Measurements from ENCODE around the gene PHF12. TPM values are rescaled to one million over a fixed set of nuclear protein-coding genes. Genes with fewer than 3 reads are reported as not detected.

The PHF12 gene
- total and polyA plus RNA-seq, 2 donors (not counting 1 experiment from before 2014, with no cell fraction given) = 10.1 to 14.2 TPM

DNA sequence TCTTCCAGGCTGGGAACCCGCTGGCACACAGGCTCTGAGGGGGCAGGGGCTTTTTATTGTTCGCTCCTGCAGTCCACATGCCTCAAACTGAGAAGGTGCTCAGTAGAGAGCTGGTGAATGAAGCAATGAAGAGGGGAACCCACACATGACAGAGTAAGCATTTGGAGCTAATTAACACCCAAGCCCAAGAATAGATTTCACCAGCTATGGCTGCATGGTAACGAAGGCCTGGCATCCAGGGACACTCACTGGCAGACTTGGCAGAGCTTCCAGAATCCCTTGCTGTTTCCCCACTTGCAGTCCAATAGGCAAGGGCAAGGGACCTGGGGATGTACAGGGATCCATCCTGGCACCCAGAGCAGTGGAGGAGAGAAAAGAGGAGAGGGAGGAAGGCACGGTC lies 66.0 kb downstream of the PHF12 start:
- Histone ChIP-seq H3K27ac (ENCODE audit: insufficient read depth, low read length) (no peak overlapping the region), H3K9ac (ENCODE audit: insufficient read depth, low read length) (no peak overlapping the region), H4K20me1 (ENCODE audit: control insufficient read depth, extremely low read depth, insufficient read depth, low read length) (no peaks in the 10 kb centered on the region), H3K27me3 (ENCODE audit: control insufficient read depth, insufficient read depth, low read length) (no peaks in the 10 kb centered on the region), H3K4me1 (ENCODE audit: control insufficient read depth, extremely low read depth, insufficient read depth, low read length) (no peaks in the 10 kb centered on the region), H3K4me3 (replicated peaks in 1 of 4; ENCODE audit: control extremely low read depth in 1 of 4, insufficient read depth in 1 of 4, low read depth in 3 of 4, low read length in 4 of 4) (no peak overlapping the region), H3K4me2 (ENCODE audit: extremely low read depth, insufficient read depth, low read length) (no peak overlapping the region), H3K36me3 (ENCODE audit: control insufficient read depth, insufficient read depth, low read length) (peaks cover 27% of the 10 kb centered on the region), H3K79me2 (ENCODE audit: control insufficient read depth, insufficient read depth, low read length) (no peaks in the 10 kb centered on the region), H2AFZ (ENCODE audit: low read length) (no peak overlapping the region), H3K9me3 (ENCODE audit: control insufficient read depth, insufficient read depth, low read depth, low read length) (no peaks in the 10 kb centered on the region)
- no peak for TF ChIP-seq EZH2 (IDR thresholded peaks at IDR 0.05; ENCODE audit: low read length, missing control alignments)
- TF ChIP-seq, protein P1, sequence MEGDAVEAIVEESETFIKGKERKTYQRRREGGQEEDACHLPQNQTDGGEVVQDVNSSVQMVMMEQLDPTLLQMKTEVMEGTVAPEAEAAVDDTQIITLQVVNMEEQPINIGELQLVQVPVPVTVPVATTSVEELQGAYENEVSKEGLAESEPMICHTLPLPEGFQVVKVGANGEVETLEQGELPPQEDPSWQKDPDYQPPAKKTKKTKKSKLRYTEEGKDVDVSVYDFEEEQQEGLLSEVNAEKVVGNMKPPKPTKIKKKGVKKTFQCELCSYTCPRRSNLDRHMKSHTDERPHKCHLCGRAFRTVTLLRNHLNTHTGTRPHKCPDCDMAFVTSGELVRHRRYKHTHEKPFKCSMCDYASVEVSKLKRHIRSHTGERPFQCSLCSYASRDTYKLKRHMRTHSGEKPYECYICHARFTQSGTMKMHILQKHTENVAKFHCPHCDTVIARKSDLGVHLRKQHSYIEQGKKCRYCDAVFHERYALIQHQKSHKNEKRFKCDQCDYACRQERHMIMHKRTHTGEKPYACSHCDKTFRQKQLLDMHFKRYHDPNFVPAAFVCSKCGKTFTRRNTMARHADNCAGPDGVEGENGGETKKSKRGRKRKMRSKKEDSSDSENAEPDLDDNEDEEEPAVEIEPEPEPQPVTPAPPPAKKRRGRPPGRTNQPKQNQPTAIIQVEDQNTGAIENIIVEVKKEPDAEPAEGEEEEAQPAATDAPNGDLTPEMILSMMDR (conservative IDR thresholded peaks at IDR 0.05 in 1 of 2, IDR thresholded peaks at IDR 0.05 in 1 of 2; ENCODE audit: low read depth in 1 of 2, low read length in 2 of 2) = no peak
- DNase-seq (ENCODE audit: low read depth in 2 of 2) = no peak

DNA sequence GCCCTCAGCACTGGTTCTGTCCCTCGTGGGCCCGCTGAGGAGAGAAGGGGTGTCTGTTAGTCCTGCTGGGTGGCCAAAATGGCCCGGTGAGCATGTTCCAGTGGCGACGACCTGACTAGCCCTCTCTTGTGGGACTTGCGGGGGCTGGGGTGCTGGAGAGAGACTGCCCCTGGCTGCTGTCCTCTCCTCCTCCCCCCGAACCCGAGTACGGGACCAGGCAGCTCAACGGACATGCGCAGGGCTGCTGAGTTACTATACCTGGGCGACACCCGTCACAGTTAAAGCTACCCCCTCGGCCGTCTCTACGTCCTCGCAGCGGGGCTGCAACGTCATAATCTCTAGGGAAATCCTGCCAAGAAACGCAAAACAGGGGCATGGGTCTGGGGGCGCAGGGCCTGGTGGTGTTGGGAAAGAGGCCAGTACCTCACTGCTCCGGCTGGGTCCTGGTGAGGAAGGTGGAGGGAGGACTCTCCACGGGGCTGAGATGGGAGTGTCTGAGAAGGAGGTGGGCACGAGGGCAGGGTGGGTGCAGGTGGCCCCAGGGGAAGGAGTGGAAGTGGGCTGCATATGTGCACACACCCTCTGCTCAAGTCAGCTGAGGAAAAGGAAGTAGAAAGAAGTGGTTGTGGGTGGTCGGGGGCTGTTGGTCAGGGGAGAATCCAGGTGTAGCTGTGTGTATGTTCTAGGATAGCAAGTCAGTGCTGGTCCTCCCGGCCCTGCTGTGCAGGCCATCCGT lies 67.2 kb downstream of the PHF12 start:
- H3K9ac ChIP-seq (ENCODE audit: insufficient read depth, low read length) = no peak overlapping the region
- H3K79me2 ChIP-seq (ENCODE audit: control insufficient read depth, insufficient read depth, low read length) = no peaks in the 10 kb centered on the region
- no peaks in the 10 kb centered on the region for H3K9me3 ChIP-seq (ENCODE audit: control insufficient read depth, insufficient read depth, low read depth, low read length)
- no peak overlapping the region for H3K4me3 ChIP-seq (replicated peaks in 1 of 4; ENCODE audit: control extremely low read depth in 1 of 4, insufficient read depth in 1 of 4, low read depth in 3 of 4, low read length in 4 of 4)
- H3K36me3 ChIP-seq (ENCODE audit: control insufficient read depth, insufficient read depth, low read length) = peaks cover 35% of the 10 kb centered on the region
- H2AFZ ChIP-seq (ENCODE audit: low read length) = no peak overlapping the region
- H3K27me3 ChIP-seq (ENCODE audit: control insufficient read depth, insufficient read depth, low read length) = no peaks in the 10 kb centered on the region
- DNase-seq (ENCODE audit: low read depth in 2 of 2) = no peak
- H3K4me1 ChIP-seq (ENCODE audit: control insufficient read depth, extremely low read depth, insufficient read depth, low read length) = no peaks in the 10 kb centered on the region
- H3K4me2 ChIP-seq (ENCODE audit: extremely low read depth, insufficient read depth, low read length) = no peak overlapping the region
- H4K20me1 ChIP-seq (ENCODE audit: control insufficient read depth, extremely low read depth, insufficient read depth, low read length) = no peaks in the 10 kb centered on the region
- H3K27ac ChIP-seq (ENCODE audit: insufficient read depth, low read length) = no peak overlapping the region
- TF ChIP-seq, protein P1 (conservative IDR thresholded peaks at IDR 0.05 in 1 of 2, IDR thresholded peaks at IDR 0.05 in 1 of 2; ENCODE audit: low read depth in 1 of 2, low read length in 2 of 2) = no peak
- no peak for TF ChIP-seq EZH2 (IDR thresholded peaks at IDR 0.05; ENCODE audit: low read length, missing control alignments)

GRCh38 chr17:28882154-28882895 lies 69.0 kb downstream of the PHF12 start:
- TF ChIP-seq, protein P1 (conservative IDR thresholded peaks at IDR 0.05 in 1 of 2, IDR thresholded peaks at IDR 0.05 in 1 of 2; ENCODE audit: low read depth in 1 of 2, low read length in 2 of 2) = no peak
- TF ChIP-seq EZH2 (IDR thresholded peaks at IDR 0.05; ENCODE audit: low read length, missing control alignments) = no peak
- Histone ChIP-seq H4K20me1 (ENCODE audit: control insufficient read depth, extremely low read depth, insufficient read depth, low read length) (no peaks in the 10 kb centered on the region), H3K9me3 (ENCODE audit: control insufficient read depth, insufficient read depth, low read depth, low read length) (no peaks in the 10 kb centered on the region), H3K79me2 (ENCODE audit: control insufficient read depth, insufficient read depth, low read length) (no peaks in the 10 kb centered on the region), H3K4me1 (ENCODE audit: control insufficient read depth, extremely low read depth, insufficient read depth, low read length) (no peaks in the 10 kb centered on the region), H2AFZ (ENCODE audit: low read length) (no peak overlapping the region), H3K36me3 (ENCODE audit: control insufficient read depth, insufficient read depth, low read length) (peaks cover 35% of the 10 kb centered on the region), H3K27ac (ENCODE audit: insufficient read depth, low read length) (no peak overlapping the region), H3K4me3 (replicated peaks in 1 of 4; ENCODE audit: control extremely low read depth in 1 of 4, insufficient read depth in 1 of 4, low read depth in 3 of 4, low read length in 4 of 4) (no peak overlapping the region), H3K27me3 (ENCODE audit: control insufficient read depth, insufficient read depth, low read length) (no peaks in the 10 kb centered on the region), H3K9ac (ENCODE audit: insufficient read depth, low read length) (no peak overlapping the region), H3K4me2 (ENCODE audit: extremely low read depth, insufficient read depth, low read length) (no peak overlapping the region)
- DNase-seq (ENCODE audit: low read depth in 2 of 2) = no peak
